Stimulated activated CD4-positive, alpha-beta T cell treated with anti-CD3 and anti-CD28 coated beads, Interleukin-1b, Interleukin-23, amount 100 ng/mL, for 1 hour (primary cell): Measurements from ENCODE around the gene LARP4B.

Experiments used
- DNase-seq, 2 donors: peaks; one replicate each; pipeline ENCODE4 v3.0.0-alpha.2; 2020; ENCODE audit warnings: low read depth in 2 of 2

The LARP4B gene

DNA sequence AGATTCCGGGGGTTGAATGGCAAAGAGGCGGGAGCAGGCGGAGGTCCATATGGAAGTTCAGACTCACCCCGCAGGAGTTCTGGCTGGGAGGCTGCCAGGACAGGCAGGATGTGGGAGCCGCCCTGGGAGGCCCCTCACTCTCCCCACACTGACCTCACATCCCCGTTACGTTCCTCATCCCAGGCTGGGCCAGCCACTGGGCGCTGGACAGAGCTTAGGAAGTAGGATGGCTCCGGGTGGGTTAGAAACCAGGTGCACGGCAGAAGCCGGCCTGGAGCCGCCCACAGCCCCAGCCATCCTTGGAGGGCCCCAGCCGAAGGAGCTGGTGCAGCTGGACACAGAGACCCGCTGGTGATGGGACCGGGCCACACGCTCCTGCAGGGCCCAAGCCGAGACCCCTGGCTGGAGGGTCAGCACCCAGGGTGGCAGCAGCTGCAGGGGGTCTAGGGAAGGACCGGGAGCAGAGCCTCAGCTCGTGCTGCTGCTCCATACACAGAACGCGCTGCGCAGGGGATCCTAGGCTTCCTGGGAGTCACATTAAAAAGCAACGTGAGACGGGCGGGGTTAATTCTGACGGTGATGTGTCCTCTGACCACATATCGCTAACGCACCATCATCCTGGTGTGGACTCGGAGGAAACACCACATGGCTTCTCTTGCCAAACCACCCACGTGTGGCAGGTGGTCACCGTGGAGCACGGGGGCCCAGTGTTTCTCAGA, 143.4 kb downstream of the LARP4B start:
- no peak for DNase-seq

DNA sequence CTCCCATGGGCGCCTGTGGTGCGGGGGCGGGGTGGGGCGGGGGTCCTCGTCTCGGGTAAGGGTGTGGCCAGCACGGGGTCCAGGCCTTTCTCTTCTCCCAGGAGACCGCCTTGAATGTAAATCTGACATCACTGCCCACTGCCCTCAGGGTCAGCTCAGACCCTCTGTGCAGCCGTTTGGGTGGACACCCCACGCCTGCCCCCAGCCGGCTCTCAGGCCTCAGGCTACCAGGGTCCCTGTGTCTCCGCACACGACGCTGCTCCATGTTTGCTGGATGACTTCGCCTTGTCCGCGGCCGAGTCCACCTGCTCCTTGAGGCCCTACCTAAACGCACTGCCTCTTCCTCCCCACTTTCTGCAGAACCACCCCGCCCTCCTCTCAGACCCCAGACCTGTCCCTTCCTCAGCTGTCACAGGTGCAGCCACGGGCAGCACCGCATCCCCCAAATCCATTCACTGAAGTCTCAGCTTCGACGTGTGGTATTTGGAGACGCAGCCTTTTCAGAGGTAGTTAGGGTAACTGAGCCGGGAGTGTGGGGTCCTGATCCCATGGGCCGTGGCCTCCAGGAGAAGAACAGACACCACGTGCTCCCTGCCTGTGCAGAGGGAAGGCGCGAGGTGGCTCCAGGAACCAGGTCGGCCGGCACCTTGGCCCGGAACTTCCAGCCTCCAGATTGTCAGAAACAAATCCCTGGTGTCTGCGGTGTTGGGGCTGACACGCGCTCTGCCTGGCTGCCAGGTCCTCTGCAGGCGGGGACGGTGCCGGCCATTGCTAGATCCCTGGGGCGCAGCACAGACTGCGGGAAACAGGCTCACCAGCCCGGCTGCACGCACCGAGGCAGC, 144.7 kb downstream of the LARP4B start:
- no peak for DNase-seq

DNA sequence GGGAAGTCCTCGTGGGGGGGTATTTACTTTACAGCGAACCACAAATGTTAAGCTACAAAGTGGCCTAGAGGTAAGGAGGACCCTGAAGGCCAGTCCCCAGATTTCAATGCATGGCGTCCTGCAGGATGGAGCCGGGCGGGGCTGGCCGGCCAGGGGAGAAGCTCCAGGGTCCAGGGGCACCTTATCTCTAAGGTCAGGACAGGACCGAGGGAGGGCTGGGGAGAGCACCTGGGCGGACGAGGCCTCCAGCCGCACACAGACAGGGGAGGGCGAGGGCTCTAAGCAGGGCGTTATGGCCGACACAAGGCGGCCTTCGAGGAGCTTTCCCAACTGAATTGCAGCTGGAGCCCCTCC, 145.7 kb downstream of the LARP4B start:
- DNase-seq, result no peak

DNA sequence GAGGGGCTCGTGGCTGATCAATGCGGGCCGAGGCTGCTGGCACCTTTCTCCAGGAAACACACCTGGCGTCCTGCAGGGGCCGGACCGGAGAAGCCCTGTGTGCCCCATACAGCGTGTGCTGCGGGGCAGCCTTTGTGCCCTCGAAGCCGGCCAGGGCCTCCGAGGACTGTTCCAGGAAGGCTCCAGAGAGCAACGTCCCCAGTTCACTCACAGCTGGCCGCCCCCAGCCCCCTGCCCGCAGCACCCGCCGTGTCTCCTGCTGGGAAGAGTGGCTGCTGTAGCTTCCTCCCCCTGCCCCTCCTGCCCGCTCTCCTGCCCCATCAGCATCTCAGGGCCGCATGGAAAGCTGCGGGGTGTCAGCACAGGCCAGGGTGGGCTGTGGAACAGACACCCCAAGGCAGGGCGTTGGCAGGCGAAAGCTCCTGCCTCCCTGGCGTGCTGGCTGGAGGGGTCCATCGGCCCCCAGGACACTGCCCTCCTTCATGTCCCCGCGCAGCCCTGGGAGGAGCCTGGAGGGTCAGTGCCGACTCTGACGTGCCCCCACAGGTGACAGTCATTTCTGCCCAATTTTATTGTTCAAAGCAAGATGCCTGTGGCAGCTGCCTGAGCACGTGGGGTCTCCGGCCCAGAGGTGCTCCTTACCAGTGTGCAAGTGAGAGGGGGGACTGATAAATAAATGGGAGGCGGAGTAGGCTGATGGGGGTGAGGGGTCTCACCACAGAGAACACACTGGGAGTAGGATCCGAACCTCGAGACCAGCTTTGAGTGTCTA, 146.2 kb downstream of the LARP4B start:
- DNase-seq, result no peak

DNA sequence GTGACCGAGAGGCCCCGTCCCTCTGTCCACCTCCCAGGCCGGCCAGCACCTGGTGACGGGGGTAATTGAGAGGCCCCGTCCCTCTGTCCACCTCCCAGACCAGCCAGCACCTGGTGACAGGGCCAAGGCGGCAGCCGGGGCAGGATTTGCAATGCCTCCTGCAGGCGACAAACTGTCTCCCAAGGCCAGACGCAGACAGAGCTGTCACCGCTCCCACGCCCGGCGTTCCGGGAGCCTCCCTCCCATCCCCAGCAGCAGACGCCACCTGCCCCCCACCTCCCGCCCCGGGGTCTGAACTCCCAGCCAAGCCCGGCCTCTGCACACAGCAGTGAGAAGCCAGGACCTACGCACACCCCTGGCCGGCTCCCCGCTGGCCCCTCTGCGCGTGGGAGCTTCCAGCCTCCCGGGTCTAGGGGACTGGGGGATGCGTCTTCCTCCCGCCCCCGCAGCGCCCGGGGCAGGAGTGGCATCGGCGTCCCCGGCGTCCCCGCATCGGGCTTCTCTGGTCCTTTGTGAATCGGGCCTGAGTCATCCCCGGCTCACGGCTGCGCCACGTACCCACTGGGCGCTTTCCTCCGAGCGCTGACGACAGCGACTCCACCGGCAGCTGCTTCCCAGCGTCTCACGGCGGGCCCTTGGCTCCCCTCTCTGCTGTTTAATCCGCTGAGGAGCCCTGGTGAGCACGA, 147.0 kb downstream of the LARP4B start:
- peak in 1 of 2 donors; percentile 39 for DNase-seq

DNA sequence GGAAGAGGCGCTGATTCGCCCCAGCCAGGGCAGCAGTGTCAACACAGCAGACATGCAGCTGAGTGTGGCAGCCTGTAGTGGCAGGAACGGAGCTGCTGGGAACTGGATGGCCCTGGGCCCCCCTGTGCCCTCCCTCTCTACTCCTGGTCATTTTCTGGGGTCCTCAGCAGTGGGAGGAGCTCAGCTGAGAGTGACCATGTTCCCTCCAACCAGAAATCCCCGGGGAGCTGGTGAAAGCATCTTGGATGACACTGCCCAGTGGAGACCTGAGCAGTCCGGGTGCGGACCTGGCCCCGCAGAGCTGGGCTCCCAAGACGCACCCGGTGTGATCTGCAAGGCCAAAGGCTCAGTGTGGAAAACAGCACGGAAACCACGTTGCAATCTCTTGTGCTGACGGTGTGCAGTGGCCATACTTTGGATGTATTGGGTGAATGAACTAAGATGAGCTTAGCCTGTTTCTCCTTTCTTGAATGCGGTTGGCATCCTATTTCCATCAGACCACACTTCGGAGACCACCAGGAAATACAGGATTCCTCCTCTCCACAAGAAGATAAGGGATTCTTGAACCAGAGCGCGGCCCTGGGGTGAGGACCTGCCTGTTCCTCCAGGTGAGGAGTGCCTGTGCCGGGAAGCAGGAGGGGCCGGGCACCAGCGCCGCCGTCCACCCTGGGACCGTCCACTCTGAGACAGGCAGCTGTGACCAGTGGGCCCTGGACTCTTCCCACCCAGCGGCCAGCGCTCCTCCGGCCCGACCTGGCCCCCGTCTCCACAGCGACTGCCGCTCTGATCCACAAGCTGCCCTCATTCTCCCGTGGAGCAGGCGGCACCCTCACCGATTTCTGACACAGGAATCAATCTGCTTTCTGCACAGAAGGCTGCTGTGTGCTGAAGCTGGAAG, 148.5 kb downstream of the LARP4B start:
- no peak for DNase-seq

DNA sequence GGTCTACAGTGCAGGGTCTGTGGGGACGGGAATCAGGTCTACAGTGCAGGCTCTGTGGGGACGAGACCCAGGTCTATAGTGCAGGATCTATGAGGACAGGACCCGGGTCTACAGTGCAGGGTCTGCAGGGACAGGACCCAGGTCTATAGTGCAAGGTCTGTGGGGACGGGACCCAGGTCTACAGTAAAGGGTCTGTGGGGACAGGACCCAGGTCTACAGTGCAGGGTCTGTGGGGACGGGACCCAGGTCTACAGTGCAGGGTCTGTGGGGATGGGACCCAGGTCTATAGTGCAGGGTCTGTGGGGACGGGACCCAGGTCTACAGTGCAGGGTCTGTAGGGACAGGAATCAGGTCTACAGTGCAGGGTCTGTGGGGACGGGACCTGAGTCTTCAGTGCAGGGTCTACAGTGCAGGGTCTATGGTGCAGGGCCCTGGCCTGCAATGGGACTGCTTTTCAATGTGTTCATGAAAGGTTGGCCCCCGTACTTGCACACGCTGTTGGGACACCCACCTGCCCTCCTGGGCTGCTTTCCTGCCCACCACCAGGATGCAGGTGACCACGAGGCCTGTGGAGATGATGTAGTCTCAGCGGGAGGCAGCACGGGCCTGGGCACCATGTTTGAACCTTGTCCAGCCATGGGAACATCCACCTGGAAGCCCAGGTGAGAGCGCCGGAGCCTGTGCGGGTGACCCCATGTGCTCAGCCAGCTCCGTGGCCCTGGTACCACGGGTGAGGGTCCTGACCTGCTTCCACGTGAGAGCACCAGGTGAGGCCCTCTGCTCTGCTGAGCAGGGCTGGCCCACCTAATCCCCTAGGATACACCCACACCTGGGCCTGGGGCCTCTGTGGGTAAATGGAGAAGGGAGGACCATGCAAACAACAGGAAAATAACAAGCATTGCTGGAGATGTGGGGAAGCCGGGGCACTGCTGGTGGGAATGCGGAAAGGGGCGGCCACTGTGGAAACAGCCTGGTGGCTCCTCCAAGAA, 150.7 kb downstream of the LARP4B start:
- DNase-seq, result no peak

DNA sequence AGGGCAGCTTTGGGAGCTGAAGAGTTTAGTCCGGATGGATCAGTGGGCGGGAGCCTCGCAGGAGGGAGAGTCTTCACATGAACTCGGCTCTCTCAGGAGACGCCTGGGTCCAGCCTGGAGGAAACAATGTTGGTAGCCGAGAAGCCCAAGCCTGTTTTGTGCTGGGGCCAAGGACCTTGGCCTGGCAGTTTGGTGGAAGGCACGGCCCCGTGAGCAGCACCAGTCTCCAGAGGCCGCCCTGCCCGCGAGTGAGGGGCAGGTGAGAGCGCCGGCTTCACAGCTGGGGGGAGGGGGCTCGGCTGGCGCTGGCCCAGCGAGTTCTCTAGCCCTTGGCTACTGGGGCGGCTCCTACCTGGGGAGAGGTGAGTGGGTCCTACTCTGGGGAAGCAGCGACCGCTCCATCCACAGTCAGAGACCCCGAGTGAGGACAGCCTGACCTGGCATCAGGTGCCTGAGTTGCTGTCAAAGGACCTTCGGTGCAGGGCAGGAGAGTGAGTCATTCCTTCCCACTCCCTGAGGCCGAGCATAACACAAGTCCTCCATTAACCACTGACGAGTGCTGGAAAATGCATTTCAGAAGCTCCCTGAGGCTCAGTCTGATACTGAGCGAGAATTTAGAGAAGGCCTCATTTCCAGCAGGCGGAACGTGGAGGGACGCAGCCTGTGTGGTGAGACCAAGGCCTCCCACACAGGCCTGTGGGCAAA, 152.7 kb downstream of the LARP4B start:
- DNase-seq, result no peak

DNA sequence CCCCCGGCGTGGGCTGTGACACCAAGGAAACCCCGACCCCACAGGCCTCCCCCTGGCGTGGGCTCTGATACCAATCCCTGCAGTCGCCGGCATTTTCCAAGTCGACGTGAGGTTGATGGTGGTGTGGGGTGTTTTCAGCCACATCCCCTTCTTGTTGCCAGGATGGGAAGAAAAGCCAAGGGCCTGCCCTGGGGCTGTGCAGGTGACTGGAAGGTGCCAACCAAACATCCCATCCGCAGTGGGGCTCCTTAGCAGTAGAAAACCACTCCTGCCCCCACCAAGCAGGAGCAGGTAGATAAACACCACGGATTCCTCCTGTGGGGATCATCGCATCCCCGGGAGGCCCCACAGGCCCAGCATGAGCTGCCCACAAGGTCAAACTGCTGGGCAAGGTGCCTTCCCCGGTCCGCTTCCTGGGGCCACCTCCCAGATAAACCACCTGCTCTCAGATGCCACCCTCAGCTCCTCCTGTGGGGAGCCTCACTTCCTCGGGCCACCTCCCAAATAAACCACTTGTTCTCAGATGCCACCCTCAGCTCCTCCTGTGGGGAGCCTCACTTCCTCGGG, 153.5 kb downstream of the LARP4B start:
- DNase-seq, result no peak

DNA sequence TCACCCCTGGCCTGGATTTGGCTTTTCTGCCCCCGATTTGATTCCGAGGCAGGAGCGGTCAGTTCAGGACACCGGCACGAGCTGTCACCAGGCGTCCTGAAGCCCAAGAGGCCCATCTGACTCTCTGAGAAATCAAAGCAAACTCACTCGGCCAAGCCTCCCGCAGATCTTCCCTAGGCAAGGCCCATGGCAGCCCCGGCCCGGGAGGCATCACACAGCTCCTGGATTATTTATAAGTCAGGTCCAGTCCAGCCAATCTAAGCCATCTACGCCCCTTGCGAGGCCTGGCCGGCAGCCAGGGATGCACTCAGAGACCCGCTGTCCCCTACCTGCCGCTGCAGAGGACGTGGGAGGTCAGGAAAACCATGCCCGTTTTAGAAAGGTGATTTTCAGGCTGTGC, 154.7 kb downstream of the LARP4B start:
- DNase-seq, result no peak

DNA sequence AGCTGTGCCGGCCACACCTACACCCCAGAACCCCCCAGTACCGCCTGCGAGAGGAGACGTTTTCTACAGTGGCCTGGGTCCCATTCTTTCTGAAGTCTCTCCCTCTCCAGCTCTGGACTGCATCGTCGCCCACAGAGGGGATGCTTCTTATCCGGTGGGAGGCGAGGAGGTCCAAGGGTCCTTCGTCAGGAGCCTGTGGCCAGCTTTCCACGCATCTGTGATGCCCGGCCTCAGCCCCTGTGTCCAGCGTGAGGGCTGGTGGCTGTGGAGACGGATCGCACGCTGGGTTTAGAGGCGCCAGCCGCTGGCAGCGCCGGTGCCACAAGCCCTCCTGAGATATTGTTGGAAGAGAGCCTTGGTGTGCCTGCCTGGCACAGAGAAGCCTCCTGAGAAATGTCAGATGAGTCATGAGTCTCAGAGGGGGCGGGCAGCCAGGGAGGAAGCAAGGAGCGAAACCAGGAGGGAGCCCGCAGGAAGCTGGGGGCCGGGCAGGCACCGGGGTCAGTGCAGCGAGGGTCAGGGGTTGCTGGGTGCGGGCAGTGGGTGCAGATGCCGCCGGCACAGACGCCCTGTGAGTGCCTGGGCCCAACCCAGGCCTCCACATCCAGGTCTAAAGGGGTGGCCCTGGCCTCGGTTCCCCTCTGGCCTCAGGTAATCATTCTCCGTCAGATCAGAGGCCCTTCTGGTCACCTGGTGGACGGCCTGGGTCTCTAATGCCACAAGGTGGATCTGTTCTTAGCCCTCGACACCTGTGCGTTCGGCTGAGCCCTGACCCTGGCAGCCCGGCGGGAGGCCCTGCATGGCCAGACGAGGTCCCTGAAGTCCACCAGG, 156.0 kb downstream of the LARP4B start:
- no peak for DNase-seq

DNA sequence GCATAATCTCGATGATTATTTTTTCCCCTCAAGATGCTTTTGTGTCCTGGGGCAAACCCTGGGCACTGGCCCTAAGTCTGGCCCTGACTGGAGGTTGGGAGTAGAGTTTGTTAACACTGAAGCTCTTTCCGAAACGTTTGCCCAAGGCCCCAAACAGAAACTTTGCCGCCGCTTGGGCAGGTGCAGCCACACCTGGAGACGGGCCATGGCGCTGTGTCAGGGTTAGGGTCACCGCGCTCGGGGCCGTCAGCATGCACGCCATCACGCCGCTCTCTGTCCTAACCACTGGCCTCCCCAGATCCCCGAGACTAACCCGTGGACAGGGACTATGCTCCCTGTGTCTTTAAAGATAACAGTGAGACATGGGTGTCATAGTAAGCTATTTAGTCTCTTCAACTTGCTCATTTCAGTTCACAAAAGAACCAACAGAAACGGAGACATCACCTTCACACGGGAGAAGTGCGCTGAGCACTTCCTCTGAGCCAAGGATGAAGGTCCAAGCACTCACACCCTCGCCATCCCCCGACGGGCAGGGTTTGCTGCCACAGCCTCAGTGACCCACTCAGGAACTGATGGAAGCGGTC, 156.8 kb downstream of the LARP4B start:
- no peak for DNase-seq

DNA sequence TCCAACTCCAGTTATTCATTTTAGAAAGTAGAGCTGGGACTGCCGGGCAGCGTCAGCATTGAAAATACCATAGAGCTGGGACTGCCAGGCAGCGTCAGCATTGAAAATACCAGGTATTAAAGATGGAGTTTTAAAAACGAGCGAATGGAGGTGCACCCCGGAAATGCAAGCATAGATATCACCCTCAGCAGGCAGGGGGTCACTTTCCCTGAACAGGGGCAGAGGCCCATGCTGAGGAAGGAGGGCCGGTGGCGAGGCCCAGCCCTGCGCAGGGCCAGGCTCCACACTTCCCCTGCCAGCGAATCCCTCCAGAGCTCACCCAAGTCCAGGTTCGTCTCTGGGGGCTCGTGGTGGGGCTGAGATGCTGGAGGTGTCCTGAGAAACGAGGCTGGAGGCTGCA, 157.3 kb downstream of the LARP4B start:
- DNase-seq, result no peak

DNA sequence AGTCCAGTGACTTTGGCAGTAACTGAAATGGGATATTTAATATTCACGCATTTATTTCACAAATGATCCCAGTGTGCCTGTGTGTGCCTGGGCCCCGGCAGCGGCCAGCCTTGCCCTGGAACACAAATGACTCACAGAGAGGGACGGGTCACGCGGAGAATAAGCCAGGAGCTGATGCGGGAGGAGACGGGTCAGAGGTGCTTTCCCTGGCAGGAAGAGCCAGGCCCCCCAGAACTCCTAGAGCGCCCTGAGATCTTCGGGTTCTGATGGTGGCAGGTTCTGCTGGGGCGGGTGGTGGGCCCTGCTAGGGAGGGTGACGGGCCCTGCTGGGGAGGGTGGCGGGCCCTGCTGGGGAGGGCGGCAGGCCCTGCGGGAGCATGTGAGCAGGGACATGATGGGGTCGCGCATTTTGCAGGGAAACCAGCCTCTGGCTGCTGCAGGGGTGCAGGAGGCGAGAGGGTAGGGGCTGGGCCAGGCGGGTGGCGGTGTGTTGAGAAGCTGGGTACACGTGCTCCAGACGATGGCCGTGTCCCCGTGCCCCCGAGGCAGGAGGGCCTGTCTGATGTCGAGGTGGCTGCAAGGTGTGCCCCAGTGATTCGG, 157.8 kb downstream of the LARP4B start:
- no peak for DNase-seq

DNA sequence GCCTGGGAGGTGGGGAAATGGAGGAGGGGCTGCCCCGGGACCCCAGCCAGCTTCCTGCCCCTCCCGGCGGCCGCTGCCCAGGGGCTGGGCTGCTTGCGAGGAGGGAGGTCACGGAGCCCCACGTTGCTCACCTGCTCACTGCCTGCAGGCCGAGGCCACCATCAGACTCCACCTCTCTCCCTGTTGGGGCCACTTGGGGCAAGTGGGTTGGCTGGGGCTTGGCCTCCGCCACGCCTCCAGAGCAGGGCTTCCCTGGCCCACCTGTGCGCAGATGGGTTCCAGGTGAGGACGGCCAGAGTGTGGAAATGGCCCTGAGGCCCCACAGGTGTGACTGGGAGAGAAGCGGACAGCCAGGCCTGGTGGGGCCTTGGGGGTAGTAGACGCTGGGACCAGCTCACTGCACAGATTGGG, 159.3 kb downstream of the LARP4B start:
- no peak for DNase-seq

DNA sequence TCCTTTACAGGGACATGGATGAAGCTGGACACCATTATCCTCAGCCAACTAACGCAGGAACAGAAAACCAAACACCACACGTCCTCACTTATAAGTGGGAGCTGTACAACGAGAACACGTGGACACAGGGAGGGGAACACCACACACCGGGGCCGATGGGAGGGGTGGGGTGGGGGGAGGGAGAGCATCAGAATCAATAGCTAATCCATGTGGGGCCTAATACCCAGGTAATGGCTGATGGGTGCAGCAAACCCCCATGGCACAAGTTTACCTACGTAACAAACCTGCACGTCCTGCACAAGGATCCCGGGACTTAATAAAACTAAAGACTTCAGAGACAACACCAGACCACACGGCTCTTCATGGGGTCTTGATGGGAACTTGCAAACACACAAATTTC, 159.9 kb downstream of the LARP4B start:
- DNase-seq, result no peak

DNA sequence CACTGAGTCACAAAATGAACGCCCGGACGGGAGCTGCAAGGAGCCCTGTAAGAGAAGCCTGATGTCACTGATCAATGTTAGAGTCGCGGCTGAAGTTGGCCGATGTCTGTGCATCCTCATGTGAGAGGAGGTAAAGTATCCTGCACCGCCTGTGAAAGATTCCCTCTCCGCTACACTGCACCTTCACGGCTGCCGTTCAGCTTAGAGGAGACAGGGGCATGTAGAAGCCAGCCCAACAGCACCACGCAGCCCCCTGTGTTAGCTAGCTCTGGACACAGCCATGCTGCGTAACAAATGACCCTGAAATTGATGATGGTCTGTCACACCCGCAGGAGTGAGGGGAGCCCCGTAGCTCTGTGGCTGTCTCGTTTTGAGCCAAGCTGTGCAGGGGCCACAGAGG, 160.5 kb downstream of the LARP4B start:
- no peak for DNase-seq
